GM13976 (cell line): Measurements from ENCODE around the gene MGAT5.

Experiments
- DNase-seq: peaks from one replicate; pipeline ENCODE4 v3.0.0; 2012; ENCODE audit warnings: low spot score
- in situ Hi-C: fragments of 300-500 bp; cut with MboI; formaldehyde crosslinking; loops from one replicate; pipeline ENCODE4 v1.12.0; 2022; ENCODE audit warnings: low sequenced_read_pairs, mixed read lengths, inconsistent platforms; ENCODE audit not compliant: unreplicated experiment
- TF ChIP-seq, protein P1 (sequence below): IDR thresholded peaks from 2 replicates; pipeline ENCODE4 v1.5.1; 2012; ENCODE audit warnings: borderline replicate concordance, mild to moderate bottlenecking; ENCODE audit not compliant: insufficient read depth; ENCODE audit errors: extremely low read depth, missing control alignments, control extremely low read depth

MGAT5 gene

DNA sequence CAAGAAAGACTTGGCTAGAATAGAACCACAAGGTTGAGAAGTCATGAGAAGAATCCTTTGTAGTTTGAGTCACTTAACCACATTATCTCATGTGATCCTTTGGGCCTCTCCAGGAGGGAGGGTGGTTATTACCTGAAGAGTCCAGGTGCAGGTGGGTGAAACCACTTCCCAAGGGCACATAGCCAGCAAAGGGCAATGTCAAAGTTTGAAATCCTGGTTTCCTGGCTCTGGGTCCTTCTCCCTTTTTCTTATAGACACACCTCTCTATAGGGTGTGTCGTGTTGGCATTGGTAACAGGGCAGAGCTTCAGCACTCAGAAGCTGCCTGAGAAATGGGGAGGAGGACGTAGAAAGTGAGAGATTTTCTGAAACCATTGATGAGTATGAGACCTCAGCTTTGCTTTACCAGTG lies 137.9 kb downstream of the MGAT5 start:
- peak; percentile 57 for DNase-seq
- in situ Hi-C loops = no loop called here
- TF ChIP-seq, protein P1, sequence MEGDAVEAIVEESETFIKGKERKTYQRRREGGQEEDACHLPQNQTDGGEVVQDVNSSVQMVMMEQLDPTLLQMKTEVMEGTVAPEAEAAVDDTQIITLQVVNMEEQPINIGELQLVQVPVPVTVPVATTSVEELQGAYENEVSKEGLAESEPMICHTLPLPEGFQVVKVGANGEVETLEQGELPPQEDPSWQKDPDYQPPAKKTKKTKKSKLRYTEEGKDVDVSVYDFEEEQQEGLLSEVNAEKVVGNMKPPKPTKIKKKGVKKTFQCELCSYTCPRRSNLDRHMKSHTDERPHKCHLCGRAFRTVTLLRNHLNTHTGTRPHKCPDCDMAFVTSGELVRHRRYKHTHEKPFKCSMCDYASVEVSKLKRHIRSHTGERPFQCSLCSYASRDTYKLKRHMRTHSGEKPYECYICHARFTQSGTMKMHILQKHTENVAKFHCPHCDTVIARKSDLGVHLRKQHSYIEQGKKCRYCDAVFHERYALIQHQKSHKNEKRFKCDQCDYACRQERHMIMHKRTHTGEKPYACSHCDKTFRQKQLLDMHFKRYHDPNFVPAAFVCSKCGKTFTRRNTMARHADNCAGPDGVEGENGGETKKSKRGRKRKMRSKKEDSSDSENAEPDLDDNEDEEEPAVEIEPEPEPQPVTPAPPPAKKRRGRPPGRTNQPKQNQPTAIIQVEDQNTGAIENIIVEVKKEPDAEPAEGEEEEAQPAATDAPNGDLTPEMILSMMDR = no peak

DNA sequence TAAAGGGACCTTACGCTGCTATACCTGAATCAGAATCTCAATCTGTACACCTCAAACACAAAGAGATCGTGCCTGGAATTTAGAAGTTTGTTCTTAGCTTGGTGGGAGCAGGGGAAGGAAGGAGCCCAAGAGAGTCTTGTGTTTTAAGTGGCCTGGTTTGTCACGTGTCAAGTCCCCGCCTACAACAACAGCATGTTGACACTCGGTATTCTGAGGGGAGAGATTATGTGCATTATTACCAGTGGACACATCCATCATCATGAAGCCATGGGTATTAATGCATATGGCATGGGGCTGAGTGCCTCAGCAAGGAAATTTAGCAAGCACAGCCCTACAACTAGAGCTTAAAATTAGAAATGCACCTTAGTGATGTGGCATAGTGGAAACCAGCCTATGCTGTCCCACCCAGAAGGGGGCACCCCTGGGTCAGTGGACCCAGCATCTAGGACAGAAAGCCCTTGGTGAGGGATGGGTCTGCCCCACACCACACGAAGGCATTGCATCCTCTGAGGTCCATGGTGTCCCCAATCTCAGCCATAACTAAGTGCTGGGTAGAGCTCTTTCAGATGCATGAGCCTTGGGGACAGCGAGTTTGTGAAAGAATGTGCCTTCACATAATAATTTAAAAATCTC lies 138.7 kb downstream of the MGAT5 start:
- TF ChIP-seq, protein P1 = no peak
- DNase-seq = no peak
- in situ Hi-C loops = no loop called here

DNA sequence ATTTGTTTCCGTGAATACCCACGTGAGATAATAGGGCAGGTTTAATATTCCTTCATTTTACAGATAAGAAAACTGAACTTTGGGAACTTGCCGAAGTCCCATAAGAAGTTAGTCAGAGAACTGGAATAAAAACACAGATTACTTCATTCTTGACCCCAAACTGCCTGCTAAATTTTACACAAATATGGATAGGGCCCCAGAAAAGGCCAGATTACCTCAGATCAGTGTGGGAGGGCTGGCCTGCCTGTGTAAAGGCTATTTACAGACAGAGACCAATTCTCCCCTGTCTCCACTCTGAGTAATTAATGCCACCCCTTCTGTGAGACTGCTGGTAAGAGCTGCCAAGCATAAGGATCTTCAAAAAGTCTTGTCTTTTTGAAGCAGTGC lies 139.2 kb downstream of the MGAT5 start:
- no peak for DNase-seq
- in situ Hi-C loops = no loop called here
- TF ChIP-seq, protein P1 = no peak

DNA sequence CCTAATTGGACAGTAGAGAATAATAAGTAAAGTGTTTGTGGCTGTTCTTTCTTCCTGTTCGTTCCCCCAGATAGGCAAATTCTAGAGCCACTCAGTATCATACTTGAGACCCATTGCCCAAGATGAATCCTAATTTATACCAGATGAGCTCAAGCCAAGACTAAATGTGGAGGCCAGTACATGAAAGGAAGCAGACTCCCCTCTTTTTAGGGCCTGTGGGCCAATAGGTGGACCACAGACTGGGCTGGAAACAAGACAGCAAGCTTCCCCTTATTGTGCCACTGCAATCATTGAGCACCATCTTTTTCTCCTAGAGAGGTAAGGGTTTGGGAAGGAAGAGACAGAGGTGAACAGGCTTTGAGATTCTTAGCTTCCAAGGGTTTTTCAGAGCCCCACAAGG lies 141.9 kb downstream of the MGAT5 start:
- TF ChIP-seq, protein P1 = no peak
- DNase-seq = no peak
- in situ Hi-C loops = no loop called here

DNA sequence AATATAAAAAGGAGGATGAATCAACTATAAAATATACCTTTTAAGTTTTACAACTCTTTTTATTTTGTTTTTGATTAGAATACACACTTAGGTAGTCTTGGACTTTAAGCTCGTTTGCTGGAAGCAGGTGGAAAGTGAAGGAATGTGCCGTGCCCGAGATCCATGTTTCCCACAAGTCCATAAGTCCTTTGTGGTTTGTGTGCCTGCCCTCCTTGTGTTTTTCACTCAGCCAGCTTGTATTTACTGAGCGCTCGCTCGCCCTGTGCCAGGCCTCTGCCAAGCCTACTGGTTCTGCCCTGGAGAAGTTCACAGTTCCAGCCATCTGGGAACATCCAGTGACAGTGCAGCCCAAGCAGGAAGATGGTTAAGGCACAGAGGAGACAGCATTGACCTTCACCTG lies 142.6 kb downstream of the MGAT5 start:
- TF ChIP-seq, protein P1 = no peak
- no peak for DNase-seq
- in situ Hi-C loops = no loop called here

DNA sequence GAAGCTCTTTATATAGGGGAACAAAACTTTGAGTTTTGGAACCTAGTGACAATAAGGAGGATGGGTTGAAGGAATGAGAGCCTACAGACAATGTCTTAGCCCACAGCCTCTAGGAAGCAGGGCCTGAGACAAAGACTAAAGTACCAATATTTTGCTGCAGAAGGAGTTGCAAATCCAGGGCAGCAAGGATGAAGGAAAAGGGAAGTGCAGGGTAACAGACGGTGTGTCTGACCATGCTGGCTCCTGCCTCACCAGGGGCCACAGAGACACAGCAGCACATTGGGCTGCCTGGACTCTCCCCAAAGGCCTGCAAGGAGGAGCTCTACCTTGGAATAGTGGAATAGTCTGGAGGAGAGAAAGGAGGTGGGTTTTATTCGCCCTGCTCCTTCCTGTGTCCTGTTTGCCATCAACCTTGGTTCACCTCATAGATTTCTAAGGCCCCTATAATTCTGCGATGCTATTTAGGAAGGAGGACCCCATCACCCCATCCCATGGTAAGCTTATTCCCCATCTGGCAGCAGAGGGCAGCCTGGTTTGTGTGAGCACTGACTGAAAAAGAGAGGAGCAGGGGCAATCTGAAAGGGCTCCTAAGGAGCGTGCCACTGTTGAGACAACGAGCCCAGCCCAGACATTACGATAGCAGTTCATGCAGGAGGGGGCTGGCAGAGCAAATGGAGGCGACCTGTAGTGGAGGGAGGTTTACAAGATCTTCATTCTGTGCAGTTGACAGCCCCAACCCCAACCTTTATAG lies 143.4 kb downstream of the MGAT5 start:
- in situ Hi-C loops = no loop called here
- no peak for DNase-seq
- TF ChIP-seq, protein P1 = no peak
